ENCODE data around the gene VASH2.

VASH2 gene

DNA sequence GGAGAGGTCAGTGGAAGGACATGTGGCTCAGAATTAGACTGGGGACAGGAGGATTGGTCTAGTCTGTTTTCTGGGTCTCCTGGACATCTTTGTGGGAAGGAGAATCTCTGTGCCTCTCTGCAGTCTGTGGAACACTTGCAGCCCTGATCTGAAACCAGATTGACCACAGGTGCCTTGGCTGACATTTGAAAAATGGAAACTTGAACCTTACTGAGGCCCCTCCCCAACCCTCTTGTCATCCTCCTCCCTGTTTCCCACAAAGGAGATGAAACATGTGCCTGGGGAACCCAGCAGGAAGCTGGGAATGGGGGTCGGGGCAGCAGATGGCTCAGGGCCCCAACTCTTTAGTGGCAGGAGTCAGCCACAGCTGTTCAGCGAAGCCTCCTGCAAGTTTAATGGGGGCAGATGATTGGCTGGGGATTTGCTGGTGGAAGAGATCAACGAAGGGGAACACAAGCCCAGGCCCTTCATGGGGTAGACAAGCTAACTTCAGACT lies 18.1 kb downstream of the VASH2 start:
- FAIRE-seq = no peak
- no peak for TF ChIP-seq CTCF (IDR thresholded peaks at IDR 0.05; ENCODE audit: insufficient read depth, missing control alignments)
- no peak for DNase-seq (ENCODE audit: insufficient read length, low spot score)

- TF ChIP-seq CTCF (IDR thresholded peaks at IDR 0.05; ENCODE audit: insufficient read depth, missing control alignments) = no peak
- DNase-seq (ENCODE audit: insufficient read length, low spot score) = no peak
- no peak for FAIRE-seq
Observed at GRCh38 chr1:212970085-212970484, 19.7 kb downstream of the VASH2 start.

GRCh38 chr1:212971312-212971711 lies 21.0 kb downstream of the VASH2 start:
- no peak for TF ChIP-seq CTCF (IDR thresholded peaks at IDR 0.05; ENCODE audit: insufficient read depth, missing control alignments)
- DNase-seq (ENCODE audit: insufficient read length, low spot score) (no peak), FAIRE-seq (no peak)

GRCh38 chr1:212973426-212973825 lies 23.1 kb downstream of the VASH2 start:
- DNase-seq (ENCODE audit: insufficient read length, low spot score) = no peak
- no peak for FAIRE-seq
- TF ChIP-seq CTCF (IDR thresholded peaks at IDR 0.05; ENCODE audit: insufficient read depth, missing control alignments) = no peak

DNA sequence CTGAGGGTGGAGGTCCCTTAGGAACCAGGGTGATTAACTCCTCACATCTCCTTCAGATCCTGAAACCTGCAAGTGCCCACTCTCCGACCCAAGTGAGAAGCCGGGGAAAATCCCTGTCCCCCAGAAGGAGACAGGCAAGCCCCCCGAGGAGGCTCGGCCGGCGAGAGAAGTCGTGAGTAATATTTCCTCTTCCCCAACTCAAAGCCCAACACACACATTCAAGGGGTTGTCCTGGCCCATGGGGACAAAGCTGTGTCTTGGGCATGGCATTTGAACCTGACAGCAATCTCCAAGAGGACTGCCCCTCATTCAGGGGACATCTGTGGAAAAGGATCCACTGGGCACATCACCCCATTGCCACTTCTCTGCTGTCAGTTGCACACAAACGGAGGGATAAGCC lies 23.6 kb downstream of the VASH2 start:
- TF ChIP-seq CTCF (IDR thresholded peaks at IDR 0.05; ENCODE audit: insufficient read depth, missing control alignments) = no peak
- DNase-seq (ENCODE audit: insufficient read length, low spot score) (no peak), FAIRE-seq (no peak)

GRCh38 chr1:212974711-212975110 lies 24.4 kb downstream of the VASH2 start:
- no peak for FAIRE-seq
- DNase-seq (ENCODE audit: insufficient read length, low spot score) = no peak
- no peak for TF ChIP-seq CTCF (IDR thresholded peaks at IDR 0.05; ENCODE audit: insufficient read depth, missing control alignments)

- DNase-seq (ENCODE audit: insufficient read length, low spot score) (no peak), FAIRE-seq (no peak)
- TF ChIP-seq CTCF (IDR thresholded peaks at IDR 0.05; ENCODE audit: insufficient read depth, missing control alignments) = no peak
Observed at GRCh38 chr1:212975111-212975918, 25.0 kb downstream of the VASH2 start.
